Activated naive CD4-positive, alpha-beta T cell treated with anti-CD3 and anti-CD28 coated beads, Interleukin-2, amount 10 ng/mL, durations not matched to agents 7 days and 5 days (primary cell): Measurements from ENCODE around the gene PARD3B.
A peak's percentile ranks its signal among the peaks of the same experiment; 100 is the strongest.

Source experiments
- CTCF ChIA-PET: fragments of 350-600 bp; sonication (Branson Sonifier 250); formaldehyde crosslinking; loops from one replicate; lab custom pipeline; 2021; ENCODE audit warnings: antibody characterized with exemption; lab: Charles Lee
- DNase-seq: peaks from one replicate; pipeline ENCODE4 v3.0.0-alpha.2; 2020
- H3K27ac Mint-ChIP-seq: one replicate; pipeline ENCODE4 v1.8.0; 2021; ENCODE audit warnings: mild to moderate bottlenecking, moderate library complexity, mixed read lengths
- H3K27me3 Mint-ChIP-seq: one replicate; pipeline ENCODE4 v1.8.0; 2021; ENCODE audit warnings: mild to moderate bottlenecking, mixed read lengths
- H3K36me3 Mint-ChIP-seq: one replicate; pipeline ENCODE4 v1.8.0; 2021; ENCODE audit warnings: mixed read lengths
- H3K4me1 Mint-ChIP-seq: one replicate; pipeline ENCODE4 v1.8.0; 2021; ENCODE audit warnings: mixed read lengths
- H3K4me3 Mint-ChIP-seq: one replicate; pipeline ENCODE4 v1.8.0; 2021; ENCODE audit warnings: mild to moderate bottlenecking, moderate library complexity, mixed read lengths
- H3K9me3 Mint-ChIP-seq: one replicate; pipeline ENCODE4 v1.8.0; 2021; ENCODE audit warnings: mixed read lengths

PARD3B gene

GRCh38 chr2:204946892-204947291, 401.6 kb downstream of the PARD3B start:
- Mint-ChIP-seq H3K4me1 (peaks cover 92% of the 10 kb centered on the region), H3K4me3 (no peak overlapping the region), H3K27me3 (no peaks in the 10 kb centered on the region), H3K27ac (peak overlapping the region; percentile 93), H3K36me3 (peaks cover 74% of the 10 kb centered on the region), H3K9me3 (peaks cover 54% of the 10 kb centered on the region)
- CTCF ChIA-PET = no interaction called here
- no peak for DNase-seq

DNA sequence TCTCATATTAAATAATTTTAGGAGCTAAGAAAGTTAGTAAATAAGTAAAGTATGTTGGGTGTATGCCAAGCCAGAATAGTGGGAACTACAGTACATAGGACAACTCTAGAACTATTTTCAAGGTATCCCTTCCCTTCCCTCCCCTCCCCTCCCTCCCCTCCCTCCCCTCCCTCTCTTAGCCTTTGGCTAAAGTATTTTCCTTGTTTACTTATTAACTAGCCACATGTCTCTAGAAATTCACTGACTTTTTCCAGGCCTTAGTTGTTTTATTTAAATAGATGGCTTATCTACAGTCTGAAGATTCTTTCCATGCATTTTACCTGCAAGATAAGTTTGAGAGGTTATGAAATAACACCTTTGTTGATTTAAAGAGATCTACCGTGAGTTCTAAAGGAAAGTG, 402.1 kb downstream of the PARD3B start:
- peak overlapping the region; percentile 93 for H3K27ac Mint-ChIP-seq
- H3K4me1 Mint-ChIP-seq = peaks cover 88% of the 10 kb centered on the region
- H3K36me3 Mint-ChIP-seq = peaks cover 73% of the 10 kb centered on the region
- no peak for DNase-seq
- no peaks in the 10 kb centered on the region for H3K27me3 Mint-ChIP-seq
- no peak overlapping the region for H3K4me3 Mint-ChIP-seq
- peaks cover 51% of the 10 kb centered on the region for H3K9me3 Mint-ChIP-seq
- CTCF ChIA-PET = no interaction called here

- peaks cover 69% of the 10 kb centered on the region for H3K36me3 Mint-ChIP-seq
- CTCF ChIA-PET = interaction anchor here (0.6 to 1.0 kb wide), 2 partner anchors 19 to 74 kb away, joined by 4 to 6 read pairs; no protein-coding TSS in a partner anchor
- H3K27me3 Mint-ChIP-seq = no peaks in the 10 kb centered on the region
- peaks cover 81% of the 10 kb centered on the region for H3K4me1 Mint-ChIP-seq
- H3K4me3 Mint-ChIP-seq = peak overlapping the region; percentile 27
- H3K27ac Mint-ChIP-seq = peak overlapping the region; percentile 93
- peak; percentile 29 for DNase-seq
- H3K9me3 Mint-ChIP-seq = peaks cover 50% of the 10 kb centered on the region
Measured at GRCh38 chr2:204948024-204948763, 402.9 kb downstream of the PARD3B start.

DNA sequence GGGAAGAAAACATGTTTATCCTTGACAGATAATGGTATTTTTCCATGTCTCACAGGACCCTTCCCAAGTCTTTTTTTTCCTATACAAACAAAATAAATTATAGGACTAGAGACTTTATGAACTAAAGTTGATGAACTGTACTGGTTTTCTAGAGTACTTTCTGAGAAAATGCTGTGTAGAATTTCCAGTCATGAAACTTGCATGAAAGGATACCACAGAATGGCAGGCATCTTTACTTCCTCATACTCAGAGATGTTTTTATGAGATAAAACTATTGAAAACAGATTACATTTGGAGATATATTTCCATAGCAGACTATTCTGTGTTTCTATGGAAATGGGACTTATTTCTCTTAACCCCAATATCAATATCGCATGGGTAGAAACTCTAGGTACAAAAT, 403.5 kb downstream of the PARD3B start:
- no peak for DNase-seq
- CTCF ChIA-PET = interaction anchor here (0.6 to 1.0 kb wide), 2 partner anchors 18 to 75 kb away, joined by 4 to 6 read pairs; no protein-coding TSS in a partner anchor
- H3K36me3 Mint-ChIP-seq = peaks cover 68% of the 10 kb centered on the region
- peak overlapping the region; percentile 27 for H3K4me3 Mint-ChIP-seq
- H3K27me3 Mint-ChIP-seq = no peaks in the 10 kb centered on the region
- H3K9me3 Mint-ChIP-seq = peaks cover 45% of the 10 kb centered on the region
- H3K4me1 Mint-ChIP-seq = peaks cover 78% of the 10 kb centered on the region
- peak overlapping the region; percentile 93 for H3K27ac Mint-ChIP-seq

GRCh38 chr2:204950695-204951346, 405.5 kb downstream of the PARD3B start:
- CTCF ChIA-PET = no interaction called here
- DNase-seq = no peak
- no peaks in the 10 kb centered on the region for H3K27me3 Mint-ChIP-seq
- H3K9me3 Mint-ChIP-seq = peaks cover 31% of the 10 kb centered on the region
- peaks cover 64% of the 10 kb centered on the region for H3K4me1 Mint-ChIP-seq
- H3K4me3 Mint-ChIP-seq = no peak overlapping the region
- peaks cover 60% of the 10 kb centered on the region for H3K36me3 Mint-ChIP-seq
- peak overlapping the region; percentile 34 for H3K27ac Mint-ChIP-seq

DNA sequence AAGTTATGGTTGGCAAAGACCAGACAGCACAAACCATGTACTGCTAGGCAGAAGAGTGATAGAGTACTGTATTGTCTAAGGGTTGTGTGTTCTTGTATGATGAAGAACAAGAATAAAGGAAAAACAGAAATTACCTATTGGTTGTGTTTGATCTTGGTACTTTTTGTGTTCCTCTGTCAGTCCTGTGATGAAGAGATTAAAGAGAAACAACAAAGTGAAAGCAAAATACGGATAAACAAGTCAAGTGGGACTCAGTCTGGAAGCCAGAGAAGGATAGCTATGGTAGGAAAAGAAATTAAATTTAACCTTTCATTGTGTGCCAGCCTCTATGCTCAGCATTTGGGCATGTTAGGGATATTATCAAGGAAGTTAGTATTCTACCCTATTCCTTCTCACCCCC, 413.1 kb downstream of the PARD3B start:
- Mint-ChIP-seq H3K4me3 (peak overlapping the region; percentile 44), H3K27ac (peak overlapping the region; percentile 64), H3K4me1 (peaks cover 46% of the 10 kb centered on the region), H3K36me3 (peaks cover 51% of the 10 kb centered on the region), H3K9me3 (peaks cover 30% of the 10 kb centered on the region), H3K27me3 (no peaks in the 10 kb centered on the region)
- CTCF ChIA-PET = interaction anchor here (1.6 kb wide), 1 partner anchor 9 kb away, joined by 4 read pairs; no protein-coding TSS in a partner anchor
- no peak for DNase-seq

GRCh38 chr2:204964414-204964813, 419.1 kb downstream of the PARD3B start:
- CTCF ChIA-PET = no interaction called here
- Mint-ChIP-seq H3K4me3 (no peak overlapping the region), H3K4me1 (peaks cover 58% of the 10 kb centered on the region), H3K27me3 (no peaks in the 10 kb centered on the region), H3K27ac (no peak overlapping the region), H3K36me3 (peaks cover 44% of the 10 kb centered on the region), H3K9me3 (peaks cover 28% of the 10 kb centered on the region)
- DNase-seq = no peak

DNA sequence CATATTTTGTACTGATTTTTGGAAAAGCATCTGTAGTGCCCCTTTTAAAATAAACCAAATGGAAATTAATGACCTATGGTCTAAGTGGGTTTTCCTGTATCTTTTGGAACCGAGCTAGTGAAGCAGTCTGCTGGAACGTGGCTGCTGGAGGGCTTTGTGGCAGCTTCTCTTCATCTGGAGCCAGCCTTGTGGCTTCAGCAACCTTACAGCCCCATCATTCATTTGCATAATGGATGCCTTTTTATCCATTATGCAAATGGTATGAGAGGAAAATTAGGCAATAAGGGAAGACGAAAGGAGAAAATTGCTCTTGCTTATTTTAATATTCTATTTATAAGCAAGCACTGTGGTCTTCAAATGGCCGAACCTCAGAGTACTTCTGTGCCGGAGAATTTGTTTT, 421.0 kb downstream of the PARD3B start:
- CTCF ChIA-PET = interaction anchor here (1.4 kb wide), 1 partner anchor 18 kb away, joined by 6 read pairs; no protein-coding TSS in a partner anchor
- Mint-ChIP-seq H3K27ac (peak overlapping the region; percentile 100), H3K36me3 (peaks cover 48% of the 10 kb centered on the region), H3K4me1 (peaks cover 65% of the 10 kb centered on the region), H3K9me3 (peaks cover 29% of the 10 kb centered on the region), H3K27me3 (no peaks in the 10 kb centered on the region), H3K4me3 (no peak overlapping the region)
- no peak for DNase-seq

GRCh38 chr2:204967199-204967960, 422.1 kb downstream of the PARD3B start:
- H3K36me3 Mint-ChIP-seq = peaks cover 41% of the 10 kb centered on the region
- peaks cover 23% of the 10 kb centered on the region for H3K9me3 Mint-ChIP-seq
- CTCF ChIA-PET = interaction anchor here (0.7 to 1.9 kb wide), 4 partner anchors 8 to 96 kb away, joined by 4 to 6 read pairs (median 5); no protein-coding TSS in a partner anchor
- DNase-seq = peak; percentile 89
- peaks cover 66% of the 10 kb centered on the region for H3K4me1 Mint-ChIP-seq
- H3K27me3 Mint-ChIP-seq = no peaks in the 10 kb centered on the region
- peak overlapping the region; percentile 65 for H3K4me3 Mint-ChIP-seq
- peak overlapping the region; percentile 100 for H3K27ac Mint-ChIP-seq

GRCh38 chr2:204971206-204971907, 426.1 kb downstream of the PARD3B start:
- Mint-ChIP-seq H3K4me1 (peaks cover 60% of the 10 kb centered on the region), H3K36me3 (peaks cover 55% of the 10 kb centered on the region), H3K4me3 (peak overlapping the region; percentile 18), H3K27ac (peak overlapping the region; percentile 91), H3K9me3 (peaks cover 30% of the 10 kb centered on the region), H3K27me3 (no peaks in the 10 kb centered on the region)
- CTCF ChIA-PET = interaction anchor here (1.3 kb wide), 1 partner anchor 100 kb away, joined by 3 read pairs; no protein-coding TSS in a partner anchor
- DNase-seq = no peak

DNA sequence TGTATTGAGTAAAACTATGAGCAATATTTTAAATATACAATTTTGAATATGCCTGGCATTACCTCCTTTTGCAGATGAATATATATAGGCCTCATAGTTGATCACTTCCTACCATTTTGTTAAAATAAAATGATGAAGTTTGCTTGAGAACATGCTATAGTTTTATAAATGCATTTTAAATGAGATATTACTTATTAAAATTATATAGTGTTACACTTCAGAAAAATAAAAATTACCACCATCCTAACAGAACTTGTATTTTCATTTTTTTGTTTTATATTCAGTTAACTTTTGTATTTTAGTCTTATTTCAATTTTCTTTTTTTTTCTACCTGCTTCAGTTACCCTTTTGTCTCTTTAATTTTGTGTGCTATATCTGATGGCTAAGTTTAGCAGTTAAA, 426.9 kb downstream of the PARD3B start:
- DNase-seq = no peak
- CTCF ChIA-PET = no interaction called here
- no peaks in the 10 kb centered on the region for H3K27me3 Mint-ChIP-seq
- H3K36me3 Mint-ChIP-seq = peaks cover 57% of the 10 kb centered on the region
- H3K4me1 Mint-ChIP-seq = peaks cover 52% of the 10 kb centered on the region
- peaks cover 32% of the 10 kb centered on the region for H3K9me3 Mint-ChIP-seq
- no peak overlapping the region for H3K27ac Mint-ChIP-seq
- H3K4me3 Mint-ChIP-seq = no peak overlapping the region

DNA sequence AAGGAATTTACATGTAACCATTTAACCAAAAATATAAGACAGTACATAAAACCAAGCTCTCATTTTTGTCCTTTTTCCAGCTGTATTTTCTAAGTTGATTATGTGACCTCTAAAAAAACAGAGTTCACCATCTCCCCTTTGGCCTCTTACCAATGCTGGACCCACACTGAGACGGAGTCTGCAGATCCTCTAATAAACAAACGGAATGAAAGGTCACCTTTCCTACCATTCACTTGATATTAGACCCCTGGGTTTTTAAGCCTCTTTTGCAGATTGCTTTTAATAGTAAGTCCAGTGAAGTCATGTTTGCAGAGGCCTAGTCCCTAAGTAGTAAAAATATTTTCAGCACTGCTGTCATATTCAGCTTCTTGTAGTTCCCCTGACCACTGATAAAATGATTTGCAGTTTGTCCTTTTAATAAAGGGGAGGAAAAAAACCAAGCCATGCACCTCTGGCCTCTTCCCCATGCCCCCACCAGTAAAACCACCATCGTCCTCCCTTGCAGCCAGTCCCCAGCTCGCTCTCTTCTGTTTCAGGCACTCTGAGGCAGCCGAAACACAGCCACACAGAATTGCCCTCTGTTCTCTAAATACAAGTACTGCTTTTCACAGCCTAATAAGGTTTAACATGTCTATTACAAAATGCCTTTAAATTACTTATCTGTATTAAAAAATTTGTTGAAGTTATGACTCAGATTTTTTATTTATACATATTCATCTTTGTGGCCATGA, 427.5 kb downstream of the PARD3B start:
- DNase-seq = no peak
- CTCF ChIA-PET = no interaction called here
- Mint-ChIP-seq H3K9me3 (peaks cover 32% of the 10 kb centered on the region), H3K4me3 (no peak overlapping the region), H3K36me3 (peaks cover 55% of the 10 kb centered on the region), H3K4me1 (peaks cover 46% of the 10 kb centered on the region), H3K27ac (no peak overlapping the region), H3K27me3 (no peaks in the 10 kb centered on the region)

DNA sequence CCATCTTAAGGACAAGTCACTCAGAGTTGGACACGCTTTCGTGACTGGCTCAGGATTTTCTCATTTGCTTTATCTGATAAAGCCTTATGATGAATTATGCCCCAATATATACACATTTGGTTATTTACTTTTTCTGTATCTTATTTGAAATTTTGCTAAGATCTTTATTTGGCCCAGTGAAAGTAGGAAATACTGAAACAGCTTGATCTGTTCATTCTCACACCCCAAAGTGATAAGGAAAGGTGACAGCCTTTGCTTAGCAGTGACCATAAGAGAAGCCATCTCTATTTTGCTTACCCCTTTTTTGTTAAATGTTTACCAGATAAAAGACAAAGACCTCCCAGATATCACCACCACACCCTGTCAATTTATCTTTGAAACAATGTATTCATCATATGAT, 428.3 kb downstream of the PARD3B start:
- Mint-ChIP-seq H3K27me3 (no peaks in the 10 kb centered on the region), H3K4me1 (peaks cover 38% of the 10 kb centered on the region), H3K9me3 (peaks cover 28% of the 10 kb centered on the region), H3K36me3 (peaks cover 53% of the 10 kb centered on the region), H3K4me3 (no peak overlapping the region), H3K27ac (no peak overlapping the region)
- CTCF ChIA-PET = no interaction called here
- no peak for DNase-seq
